ENCODE results near the gene PRKAG1. TPM values are rescaled to one million over a fixed set of nuclear protein-coding genes. Genes with fewer than 3 reads are reported as not detected.

The PRKAG1 gene
- total RNA-seq, 4 donors from 2014 or later: 34.1 to 42.2 (median 37.9) TPM

DNA sequence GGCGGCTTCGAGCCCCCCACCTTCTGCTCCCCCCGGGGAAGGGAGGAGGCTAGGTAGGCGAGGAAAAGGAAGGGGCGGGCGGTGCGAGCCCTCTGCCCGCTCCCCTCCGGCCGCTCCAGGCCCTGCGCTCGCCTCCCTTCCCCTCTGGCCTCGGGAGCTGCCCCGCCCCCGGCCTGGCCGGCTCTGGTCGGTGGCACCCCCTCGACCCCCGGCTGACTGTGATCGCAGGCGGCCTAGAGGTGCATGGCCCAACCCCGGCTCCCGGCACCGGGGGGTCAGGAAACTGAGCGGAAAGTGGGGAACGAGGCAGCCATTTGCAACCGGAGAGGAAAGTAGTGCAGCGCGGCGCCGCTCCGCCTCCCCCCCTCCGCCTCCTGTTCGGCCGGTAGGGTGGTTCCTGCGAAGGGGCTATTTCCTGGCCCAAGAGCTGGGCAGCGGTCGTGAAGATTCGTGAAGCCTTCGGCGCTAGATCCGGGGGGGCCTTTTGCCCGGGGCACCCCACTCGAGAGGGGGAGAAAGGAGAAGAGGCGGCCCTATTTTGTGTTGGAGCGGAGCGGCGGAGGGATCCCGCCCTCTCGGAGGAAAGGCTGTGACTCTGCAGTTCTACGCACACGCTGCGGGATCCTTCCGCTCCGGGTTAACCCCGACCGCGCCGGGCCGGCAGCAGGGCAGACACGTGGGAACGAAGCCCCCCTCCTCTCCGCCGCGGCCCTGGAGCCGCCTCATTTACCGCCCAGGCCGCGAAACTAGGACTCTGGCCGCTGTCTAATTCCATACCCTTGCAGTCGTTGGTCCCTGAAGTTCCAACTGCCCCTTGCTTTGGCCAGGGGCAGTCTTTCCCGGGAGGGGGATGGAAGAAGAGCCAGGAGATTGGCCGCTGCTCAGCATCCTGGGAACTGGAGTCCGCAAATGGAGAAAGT is 41.9 kb upstream of the PRKAG1 start, which contains the start of gene KMT2D:
Gene KMT2D, minus strand, starts transcription at position 558 of the 920 bp plus-strand sequence. CDS start 5,470 bp downstream, outside the sequence.
- DNase-seq: peak; percentile 88 to 95 (median 94)
- peaks cover 0 to 40% (median 23%) of the 10 kb centered on the region in 4 donors for H3K4me1 ChIP-seq

DNA sequence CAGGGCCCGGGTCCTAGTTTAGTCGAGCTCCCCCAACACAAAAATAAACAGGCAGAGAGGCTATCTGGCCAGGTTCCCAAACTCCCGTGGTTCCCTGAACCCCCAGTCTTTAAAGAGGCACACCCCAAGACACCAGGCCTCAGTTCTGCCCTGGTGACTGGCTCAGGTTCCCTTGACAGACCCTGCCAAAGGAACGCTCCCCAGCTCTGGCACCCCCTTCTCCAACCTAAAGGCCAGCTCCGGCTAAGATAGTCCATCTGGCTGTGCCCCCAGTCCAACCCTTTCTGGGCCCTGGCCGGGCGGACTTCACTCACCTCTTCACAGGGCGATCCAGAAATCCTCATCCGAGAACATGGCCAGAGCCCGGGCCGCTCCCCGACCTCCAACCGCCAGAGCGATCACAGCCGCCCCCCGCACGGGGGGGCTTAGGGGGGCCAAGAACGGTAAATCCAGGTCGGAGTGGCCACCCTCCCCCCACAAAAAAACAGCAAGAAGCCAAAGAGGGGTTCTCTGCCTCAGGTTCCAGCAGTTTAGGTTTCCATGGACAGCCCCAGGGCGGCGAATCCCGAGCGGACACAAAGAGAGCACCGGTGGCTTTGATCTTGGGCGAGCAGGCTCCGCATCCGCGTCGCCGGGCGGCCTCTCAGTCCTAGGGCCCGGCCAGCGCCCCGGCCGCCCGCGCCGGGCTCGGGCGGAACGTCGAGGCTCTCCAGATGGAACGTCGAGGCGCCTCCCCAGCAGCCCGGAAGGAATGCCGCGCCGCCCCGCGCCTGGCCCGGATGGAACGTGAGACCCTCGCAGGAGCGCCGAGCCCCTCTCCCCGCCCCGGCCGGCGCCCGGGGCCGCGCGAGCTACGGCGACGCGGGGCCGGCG is 41.0 kb upstream of the PRKAG1 start:
- TF ChIP-seq, protein P1, sequence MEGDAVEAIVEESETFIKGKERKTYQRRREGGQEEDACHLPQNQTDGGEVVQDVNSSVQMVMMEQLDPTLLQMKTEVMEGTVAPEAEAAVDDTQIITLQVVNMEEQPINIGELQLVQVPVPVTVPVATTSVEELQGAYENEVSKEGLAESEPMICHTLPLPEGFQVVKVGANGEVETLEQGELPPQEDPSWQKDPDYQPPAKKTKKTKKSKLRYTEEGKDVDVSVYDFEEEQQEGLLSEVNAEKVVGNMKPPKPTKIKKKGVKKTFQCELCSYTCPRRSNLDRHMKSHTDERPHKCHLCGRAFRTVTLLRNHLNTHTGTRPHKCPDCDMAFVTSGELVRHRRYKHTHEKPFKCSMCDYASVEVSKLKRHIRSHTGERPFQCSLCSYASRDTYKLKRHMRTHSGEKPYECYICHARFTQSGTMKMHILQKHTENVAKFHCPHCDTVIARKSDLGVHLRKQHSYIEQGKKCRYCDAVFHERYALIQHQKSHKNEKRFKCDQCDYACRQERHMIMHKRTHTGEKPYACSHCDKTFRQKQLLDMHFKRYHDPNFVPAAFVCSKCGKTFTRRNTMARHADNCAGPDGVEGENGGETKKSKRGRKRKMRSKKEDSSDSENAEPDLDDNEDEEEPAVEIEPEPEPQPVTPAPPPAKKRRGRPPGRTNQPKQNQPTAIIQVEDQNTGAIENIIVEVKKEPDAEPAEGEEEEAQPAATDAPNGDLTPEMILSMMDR (IDR thresholded peaks at IDR 0.05): no peak
- no peak for TF ChIP-seq POLR2A (IDR thresholded peaks at IDR 0.05)
- peaks cover 0 to 44% (median 25%) of the 10 kb centered on the region in 4 donors for H3K4me1 ChIP-seq
- no peaks in the 10 kb centered on the region for H3K9me3 ChIP-seq
- peak overlapping the region; percentile 91 to 98 (median 94) for H3K27ac ChIP-seq
- H3K36me3 ChIP-seq: peaks cover 0 to 6% (median 0%) of the 10 kb centered on the region in 3 donors
- no peaks in the 10 kb centered on the region for H3K27me3 ChIP-seq
- DNase-seq: peak in 2 of 3 donors; percentile 59 to 65
- H3K4me3 ChIP-seq: peak overlapping the region; percentile 93 to 100 (median 96)

More for the DNA sequence above, 41.9 kb upstream of the PRKAG1 start, which contains the start of gene KMT2D:
- H3K4me3 ChIP-seq: peak within 1 kb of the TSS; percentile 93 to 100 (median 96)
- TF ChIP-seq, protein P1 (IDR thresholded peaks at IDR 0.05): peak in 4 of 6 experiments; percentile 4 to 82 (median 60)
- TF ChIP-seq POLR2A (IDR thresholded peaks at IDR 0.05): peak; percentile 27 to 43
- H3K9me3 ChIP-seq: no peaks in the 10 kb centered on the region
- peak within 1 kb of the TSS; percentile 91 to 98 (median 94) for H3K27ac ChIP-seq
- no peaks in the 10 kb centered on the region for H3K27me3 ChIP-seq
- no peaks in the 10 kb centered on the region for H3K36me3 ChIP-seq

DNA sequence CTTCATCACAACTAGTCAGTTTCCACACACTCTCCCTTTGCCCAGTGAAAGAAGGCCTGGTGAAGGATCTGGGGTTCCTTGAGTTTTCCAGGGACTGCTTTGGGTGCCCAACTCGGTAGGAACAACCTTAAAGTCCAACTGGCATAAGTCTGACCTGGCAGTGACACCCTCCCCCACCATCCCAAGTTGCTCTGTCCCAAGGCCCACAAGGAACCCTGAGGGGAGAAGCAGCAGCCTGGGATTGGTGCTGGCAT is 40.4 kb upstream of the PRKAG1 start:
- TF ChIP-seq, protein P1 (IDR thresholded peaks at IDR 0.05): no peak
- TF ChIP-seq POLR2A (IDR thresholded peaks at IDR 0.05): no peak
- peak overlapping the region; percentile 93 to 100 (median 96) for H3K4me3 ChIP-seq
- peak overlapping the region; percentile 91 to 98 (median 94) for H3K27ac ChIP-seq
- H3K36me3 ChIP-seq: peaks cover 0 to 12% (median 0%) of the 10 kb centered on the region in 3 donors
- DNase-seq: no peak
- peaks cover 0 to 44% (median 25%) of the 10 kb centered on the region in 4 donors for H3K4me1 ChIP-seq
- H3K9me3 ChIP-seq: no peaks in the 10 kb centered on the region
- H3K27me3 ChIP-seq: no peaks in the 10 kb centered on the region

DNA sequence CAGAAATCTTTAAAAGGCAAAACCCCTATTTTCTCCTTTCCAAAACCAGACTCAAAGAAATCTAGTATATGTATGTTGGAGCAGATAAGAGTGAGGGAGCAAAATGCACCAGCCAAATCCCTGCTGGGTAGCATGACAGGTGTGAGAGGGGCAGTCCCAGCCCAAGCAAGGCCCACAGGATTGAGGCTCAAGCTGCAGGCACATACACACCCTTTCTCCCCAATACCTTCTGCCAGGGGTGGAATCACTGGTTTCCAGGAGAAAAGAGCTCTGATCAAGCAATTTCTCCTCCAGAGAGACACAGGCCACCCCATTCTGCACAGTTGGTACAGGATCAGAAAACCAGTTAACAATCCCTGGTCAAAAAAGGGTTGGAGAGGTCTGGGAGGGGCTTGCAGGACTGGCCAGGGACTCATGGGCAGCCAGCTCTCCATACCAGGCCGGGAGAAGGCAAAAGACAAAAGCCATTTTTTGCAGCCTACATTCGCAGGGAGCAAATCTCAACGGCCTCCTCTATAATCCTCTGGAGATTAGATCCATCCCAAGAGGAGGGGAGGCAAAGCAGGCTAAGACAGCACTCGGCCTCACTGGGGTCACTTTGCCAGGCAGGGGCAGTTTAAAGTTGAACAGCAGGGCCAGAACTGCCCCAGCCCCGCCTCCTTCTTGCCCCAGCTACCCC is 39.9 kb upstream of the PRKAG1 start:
- peak overlapping the region; percentile 93 to 100 (median 96) for H3K4me3 ChIP-seq
- no peaks in the 10 kb centered on the region for H3K9me3 ChIP-seq
- H3K27ac ChIP-seq: peak overlapping the region; percentile 24 to 98 (median 92)
- DNase-seq: no peak
- no peak for TF ChIP-seq POLR2A (IDR thresholded peaks at IDR 0.05)
- TF ChIP-seq, protein P1 (IDR thresholded peaks at IDR 0.05): no peak
- H3K36me3 ChIP-seq: peaks cover 0 to 16% (median 0%) of the 10 kb centered on the region in 3 donors
- H3K4me1 ChIP-seq: peaks cover 0 to 44% (median 25%) of the 10 kb centered on the region in 4 donors
- H3K27me3 ChIP-seq: no peaks in the 10 kb centered on the region

DNA sequence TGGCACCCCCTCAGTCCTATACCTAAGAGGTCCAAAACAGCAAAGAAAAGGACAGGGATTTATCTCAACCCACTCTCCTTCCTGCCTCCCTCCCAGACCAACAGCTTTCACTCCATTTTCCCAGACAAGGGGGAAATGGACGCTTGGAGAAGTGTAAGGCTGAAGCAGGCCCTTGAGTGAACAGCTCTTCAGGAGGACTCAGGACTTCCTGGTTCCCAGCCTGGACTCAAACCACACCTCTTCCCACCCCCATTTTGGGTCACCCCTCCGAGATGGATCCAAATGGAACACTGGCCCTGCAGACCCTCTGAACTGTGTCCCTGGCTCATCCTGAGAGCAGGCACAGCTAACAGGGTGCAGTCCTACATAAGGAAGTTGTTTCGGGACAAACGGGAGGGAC is 39.3 kb upstream of the PRKAG1 start:
- Histone ChIP-seq H3K36me3 (peaks cover 0 to 23% (median 0%) of the 10 kb centered on the region in 3 donors), H3K9me3 (no peaks in the 10 kb centered on the region), H3K27ac (peak overlapping the region; percentile 2 to 98 (median 58)), H3K27me3 (no peaks in the 10 kb centered on the region), H3K4me1 (peaks cover 0 to 44% (median 25%) of the 10 kb centered on the region in 4 donors), H3K4me3 (peak overlapping the region; percentile 93 to 100 (median 96))
- TF ChIP-seq, protein P1 (IDR thresholded peaks at IDR 0.05): no peak
- TF ChIP-seq POLR2A (IDR thresholded peaks at IDR 0.05): no peak
- DNase-seq: peak in 1 of 3 donors; percentile 51

Data from Peyer's patch (tissue), 4 donors.